Parathyroid adenoma (tissue), 2 donors: ENCODE results near the gene EPHB2.

Experiments used
- H2AFZ ChIP-seq: fragments of 300-600 bp; sonication (generic); one replicate; pipeline ENCODE4 v1.7.0; 2017; ENCODE audit warnings: antibody characterized with exemption, mild to moderate bottlenecking
- H3K27ac ChIP-seq: fragments of 300-600 bp; sonication (generic); one replicate; pipeline ENCODE4 v1.7.0; 2017
- H3K27me3 ChIP-seq: fragments of 300-600 bp; sonication (generic); one replicate; pipeline ENCODE4 v1.7.0; 2017; ENCODE audit warnings: low read length; ENCODE audit not compliant: control insufficient read depth, insufficient read depth
- H3K36me3 ChIP-seq: fragments of 300-600 bp; sonication (generic); one replicate; pipeline ENCODE4 v1.7.0; 2017; ENCODE audit warnings: low read length; ENCODE audit not compliant: control insufficient read depth, insufficient read depth
- H3K4me1 ChIP-seq: fragments of 300-600 bp; sonication (generic); one replicate; pipeline ENCODE4 v1.7.0; 2017; ENCODE audit warnings: control low read depth
- H3K4me2 ChIP-seq: fragments of 300-600 bp; sonication (generic); one replicate; pipeline ENCODE4 v1.7.0; 2017; ENCODE audit warnings: low read length
- H3K4me3 ChIP-seq: fragments of 300-600 bp; sonication (generic); one replicate; pipeline ENCODE4 v1.7.0; 2017; ENCODE audit warnings: low read depth, low read length
- H3K79me2 ChIP-seq: fragments of 300-600 bp; sonication (generic); one replicate; pipeline ENCODE4 v1.7.0; 2017; ENCODE audit warnings: control low read depth
- H3K9ac ChIP-seq: fragments of 300-600 bp; sonication (generic); one replicate; pipeline ENCODE4 v1.7.0; 2017; ENCODE audit warnings: mild to moderate bottlenecking
- H3K9me3 ChIP-seq: fragments of 300-600 bp; sonication (generic); one replicate; pipeline ENCODE4 v1.7.0; 2017; ENCODE audit warnings: low read length; ENCODE audit not compliant: control insufficient read depth
- TF ChIP-seq, protein P1 (sequence below): fragments of 300-600 bp; sonication (generic); IDR thresholded peaks from one replicate; pipeline ENCODE4 v1.7.0; 2017; ENCODE audit warnings: antibody characterized with exemption, mild to moderate bottlenecking
- donor health status: primary hyperparathyroidism.

Gene EPHB2

DNA sequence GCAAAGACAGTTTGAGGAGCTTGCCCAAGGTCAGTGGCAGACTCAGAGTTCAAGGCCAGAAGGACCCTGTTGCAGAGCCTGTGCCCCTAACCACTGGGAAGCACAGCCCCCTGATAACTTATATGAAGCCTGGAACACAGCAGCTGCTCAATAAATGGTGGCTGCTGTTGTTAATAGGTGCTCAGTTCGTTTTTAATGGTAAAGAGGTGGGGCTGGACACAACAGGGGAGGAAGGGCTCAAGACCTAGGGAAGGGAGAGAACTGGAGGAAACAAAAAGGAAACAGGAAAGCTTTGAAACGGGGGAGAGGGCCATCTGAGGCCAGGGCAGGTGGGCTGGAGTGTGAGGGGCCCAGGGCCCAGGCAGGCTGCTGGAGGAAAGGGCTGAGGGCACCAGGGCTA lies 136.6 kb downstream of the EPHB2 start:
- Histone ChIP-seq H2AFZ (no peak overlapping the region), H3K4me2 (no peak overlapping the region), H3K36me3 (no peaks in the 10 kb centered on the region), H3K9me3 (no peaks in the 10 kb centered on the region), H3K27ac (no peak overlapping the region), H3K79me2 (no peaks in the 10 kb centered on the region), H3K4me1 (no peaks in the 10 kb centered on the region), H3K9ac (no peak overlapping the region), H3K27me3 (no peaks in the 10 kb centered on the region), H3K4me3 (no peak overlapping the region)
- TF ChIP-seq, protein P1, sequence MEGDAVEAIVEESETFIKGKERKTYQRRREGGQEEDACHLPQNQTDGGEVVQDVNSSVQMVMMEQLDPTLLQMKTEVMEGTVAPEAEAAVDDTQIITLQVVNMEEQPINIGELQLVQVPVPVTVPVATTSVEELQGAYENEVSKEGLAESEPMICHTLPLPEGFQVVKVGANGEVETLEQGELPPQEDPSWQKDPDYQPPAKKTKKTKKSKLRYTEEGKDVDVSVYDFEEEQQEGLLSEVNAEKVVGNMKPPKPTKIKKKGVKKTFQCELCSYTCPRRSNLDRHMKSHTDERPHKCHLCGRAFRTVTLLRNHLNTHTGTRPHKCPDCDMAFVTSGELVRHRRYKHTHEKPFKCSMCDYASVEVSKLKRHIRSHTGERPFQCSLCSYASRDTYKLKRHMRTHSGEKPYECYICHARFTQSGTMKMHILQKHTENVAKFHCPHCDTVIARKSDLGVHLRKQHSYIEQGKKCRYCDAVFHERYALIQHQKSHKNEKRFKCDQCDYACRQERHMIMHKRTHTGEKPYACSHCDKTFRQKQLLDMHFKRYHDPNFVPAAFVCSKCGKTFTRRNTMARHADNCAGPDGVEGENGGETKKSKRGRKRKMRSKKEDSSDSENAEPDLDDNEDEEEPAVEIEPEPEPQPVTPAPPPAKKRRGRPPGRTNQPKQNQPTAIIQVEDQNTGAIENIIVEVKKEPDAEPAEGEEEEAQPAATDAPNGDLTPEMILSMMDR, result no peak

DNA sequence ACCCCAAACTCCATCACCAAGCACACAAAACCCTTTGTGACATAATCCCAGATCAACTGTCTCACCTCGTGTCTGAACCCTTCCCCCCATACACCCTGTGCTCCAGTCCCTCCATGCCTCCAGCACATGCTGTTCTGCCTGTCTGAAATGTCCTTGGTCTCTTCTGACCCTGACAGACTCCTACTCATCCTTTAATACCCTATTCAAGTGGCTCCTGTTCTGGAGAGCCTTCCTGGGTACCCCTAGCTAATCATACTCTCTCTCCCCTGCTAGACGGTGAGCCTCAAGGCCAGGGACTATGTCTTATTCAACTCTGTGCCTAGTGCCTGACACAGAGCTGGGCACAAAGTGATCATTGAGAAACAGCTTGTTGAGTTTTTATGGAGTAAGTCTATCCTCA lies 137.1 kb downstream of the EPHB2 start:
- no peak overlapping the region for H3K9ac ChIP-seq
- no peaks in the 10 kb centered on the region for H3K79me2 ChIP-seq
- H2AFZ ChIP-seq, result no peak overlapping the region
- H3K36me3 ChIP-seq, result no peaks in the 10 kb centered on the region
- no peak overlapping the region for H3K4me2 ChIP-seq
- no peaks in the 10 kb centered on the region for H3K27me3 ChIP-seq
- H3K9me3 ChIP-seq, result no peaks in the 10 kb centered on the region
- TF ChIP-seq, protein P1, result no peak
- H3K4me1 ChIP-seq, result no peaks in the 10 kb centered on the region
- no peak overlapping the region for H3K27ac ChIP-seq
- H3K4me3 ChIP-seq, result no peak overlapping the region

DNA sequence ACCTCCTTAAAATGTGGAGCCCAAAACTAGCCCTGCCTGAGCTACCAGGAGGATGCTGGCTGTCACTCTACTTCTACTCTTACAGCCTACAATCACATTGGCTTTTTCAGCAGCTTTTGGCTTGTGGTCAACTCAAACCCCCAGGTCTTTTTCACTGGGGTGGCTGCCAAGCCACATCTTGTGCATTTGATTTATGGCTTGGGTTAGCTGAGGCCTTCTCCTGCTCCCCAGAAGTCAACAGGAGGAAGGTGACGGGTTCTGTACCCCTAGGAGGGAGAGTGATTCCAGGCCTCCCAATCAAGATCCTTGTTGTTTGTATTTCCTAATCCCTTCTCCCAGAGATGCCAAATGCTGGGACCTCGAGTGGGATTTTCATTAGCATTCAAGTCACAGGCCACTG lies 137.8 kb downstream of the EPHB2 start:
- H3K9ac ChIP-seq, result no peak overlapping the region
- H3K27ac ChIP-seq, result no peak overlapping the region
- no peak overlapping the region for H3K4me3 ChIP-seq
- H3K36me3 ChIP-seq, result no peaks in the 10 kb centered on the region
- H3K4me1 ChIP-seq, result no peaks in the 10 kb centered on the region
- no peak overlapping the region for H2AFZ ChIP-seq
- H3K27me3 ChIP-seq, result no peaks in the 10 kb centered on the region
- TF ChIP-seq, protein P1, result no peak
- H3K4me2 ChIP-seq, result no peak overlapping the region
- H3K9me3 ChIP-seq, result no peaks in the 10 kb centered on the region
- H3K79me2 ChIP-seq, result no peaks in the 10 kb centered on the region

DNA sequence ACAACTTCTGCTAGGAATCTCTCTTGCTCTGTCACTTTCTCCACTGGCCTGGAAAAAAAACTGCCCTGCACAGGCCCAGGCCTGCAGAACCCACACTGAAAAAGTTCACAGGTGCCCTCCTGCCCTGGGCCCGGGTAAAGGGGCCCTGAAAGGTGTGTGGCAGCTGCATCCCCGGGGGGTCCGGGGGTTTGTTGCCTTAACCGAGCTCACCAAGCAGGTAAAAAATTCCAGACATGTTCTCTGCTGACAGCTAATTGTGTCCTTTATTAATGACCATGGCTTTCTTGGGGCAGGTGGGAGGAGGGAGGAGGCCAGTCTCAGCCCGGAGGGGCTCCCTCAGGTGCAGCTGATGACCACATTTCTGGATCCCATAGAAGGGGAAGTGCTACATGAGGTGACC lies 139.1 kb downstream of the EPHB2 start:
- Histone ChIP-seq H3K9ac (no peak overlapping the region), H3K9me3 (no peaks in the 10 kb centered on the region), H3K4me2 (no peak overlapping the region), H3K4me1 (no peaks in the 10 kb centered on the region), H3K27ac (no peak overlapping the region), H3K36me3 (no peaks in the 10 kb centered on the region), H3K4me3 (no peak overlapping the region), H2AFZ (no peak overlapping the region), H3K79me2 (no peaks in the 10 kb centered on the region), H3K27me3 (no peaks in the 10 kb centered on the region)
- TF ChIP-seq, protein P1, result no peak

DNA sequence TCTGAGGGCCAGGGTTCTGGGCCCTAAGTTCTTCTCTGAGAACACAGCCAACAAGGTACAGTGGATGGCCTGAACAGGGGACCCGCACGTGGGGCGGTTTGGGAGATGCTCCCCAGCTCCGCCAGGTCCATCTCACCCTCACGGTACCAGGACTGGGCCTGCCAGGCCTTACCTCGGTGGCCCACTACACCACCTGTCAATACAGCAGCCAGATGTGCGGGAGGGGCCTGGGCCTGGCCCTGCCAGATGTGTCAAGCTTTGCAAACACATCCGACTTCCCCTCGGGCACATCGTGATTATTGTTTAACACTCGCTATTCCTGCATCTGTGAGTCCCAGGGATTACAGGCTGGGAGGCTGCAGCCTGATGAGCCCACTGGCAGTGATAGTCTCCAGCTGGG lies 139.6 kb downstream of the EPHB2 start:
- H3K4me2 ChIP-seq, result no peak overlapping the region
- H3K9me3 ChIP-seq, result no peaks in the 10 kb centered on the region
- no peaks in the 10 kb centered on the region for H3K27me3 ChIP-seq
- TF ChIP-seq, protein P1, result no peak
- no peaks in the 10 kb centered on the region for H3K79me2 ChIP-seq
- H3K27ac ChIP-seq, result no peak overlapping the region
- H3K4me3 ChIP-seq, result no peak overlapping the region
- no peak overlapping the region for H2AFZ ChIP-seq
- no peaks in the 10 kb centered on the region for H3K4me1 ChIP-seq
- no peak overlapping the region for H3K9ac ChIP-seq
- H3K36me3 ChIP-seq, result no peaks in the 10 kb centered on the region
